ENCODE data around the gene TSHZ2. TPM values are rescaled to one million over a fixed set of nuclear protein-coding genes. Genes with fewer than 3 reads are reported as not detected.

The TSHZ2 gene
- total and polyA plus RNA-seq, 3 donors from 2014 or later: 13.0 to 41.9 (median 40.4) TPM

DNA sequence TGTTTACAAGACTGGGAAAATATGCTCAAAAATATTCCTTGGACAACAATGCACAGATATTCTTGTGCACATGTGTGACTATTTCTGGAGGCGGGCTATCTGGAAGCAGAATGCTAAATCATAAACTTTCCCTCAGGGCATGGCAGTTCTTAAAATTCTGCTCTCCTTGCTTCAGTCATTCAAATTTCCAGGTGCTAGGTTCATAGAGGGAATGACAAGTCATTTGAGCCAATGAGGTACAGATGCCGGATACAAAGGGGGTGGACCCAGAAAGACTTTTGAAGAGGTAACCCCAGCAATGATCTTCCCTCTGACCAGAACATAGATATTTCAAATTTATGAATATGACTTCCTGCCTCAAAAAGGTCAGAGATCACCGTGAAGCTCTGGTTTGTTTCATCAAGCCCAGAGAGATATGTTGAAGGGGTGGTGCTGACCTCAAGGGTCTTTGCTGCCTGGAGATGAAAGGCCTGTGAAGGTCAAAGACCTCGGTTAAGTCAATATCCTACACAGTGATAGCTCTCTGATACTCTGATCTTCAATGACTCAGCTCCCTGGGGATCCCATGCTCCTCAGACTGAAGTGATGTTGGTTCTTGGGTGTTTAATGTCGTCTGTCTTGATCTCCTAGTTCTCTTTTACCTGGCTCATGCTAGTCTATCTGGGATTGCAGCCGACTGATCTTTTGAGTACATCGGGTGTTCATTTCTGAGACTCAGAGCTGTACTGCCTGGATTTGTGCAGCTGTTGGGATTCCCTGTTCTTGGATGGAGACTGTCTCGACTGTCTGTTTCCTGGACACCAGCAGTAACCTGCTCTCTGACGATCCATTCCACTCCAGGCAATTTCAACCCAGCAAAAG lies 47.5 kb upstream of the TSHZ2 start:
- Histone ChIP-seq H3K4me3 (no peak overlapping the region), H3K27me3 (no peaks in the 10 kb centered on the region), H3K9me3 (no peaks in the 10 kb centered on the region), H3K36me3 (ENCODE audit: low read depth, missing control alignments) (no peaks in the 10 kb centered on the region), H3K27ac (no peak overlapping the region), H3K4me1 (no peaks in the 10 kb centered on the region)
- TF ChIP-seq POLR2A (IDR thresholded peaks at IDR 0.05): no peak
- intact Hi-C loops (cut with DNase I; ENCODE audit: low total_unique reads): no loop called here
- no peak for DNase-seq
- 63 to 70% methylated on average over 9 of the region's 9 CpGs for WGBS, 2 donors

- no peak overlapping the region for H3K27ac ChIP-seq
- intact Hi-C loops (cut with DNase I; ENCODE audit: low total_unique reads): no loop called here
- H3K9me3 ChIP-seq: no peaks in the 10 kb centered on the region
- TF ChIP-seq, protein P1, sequence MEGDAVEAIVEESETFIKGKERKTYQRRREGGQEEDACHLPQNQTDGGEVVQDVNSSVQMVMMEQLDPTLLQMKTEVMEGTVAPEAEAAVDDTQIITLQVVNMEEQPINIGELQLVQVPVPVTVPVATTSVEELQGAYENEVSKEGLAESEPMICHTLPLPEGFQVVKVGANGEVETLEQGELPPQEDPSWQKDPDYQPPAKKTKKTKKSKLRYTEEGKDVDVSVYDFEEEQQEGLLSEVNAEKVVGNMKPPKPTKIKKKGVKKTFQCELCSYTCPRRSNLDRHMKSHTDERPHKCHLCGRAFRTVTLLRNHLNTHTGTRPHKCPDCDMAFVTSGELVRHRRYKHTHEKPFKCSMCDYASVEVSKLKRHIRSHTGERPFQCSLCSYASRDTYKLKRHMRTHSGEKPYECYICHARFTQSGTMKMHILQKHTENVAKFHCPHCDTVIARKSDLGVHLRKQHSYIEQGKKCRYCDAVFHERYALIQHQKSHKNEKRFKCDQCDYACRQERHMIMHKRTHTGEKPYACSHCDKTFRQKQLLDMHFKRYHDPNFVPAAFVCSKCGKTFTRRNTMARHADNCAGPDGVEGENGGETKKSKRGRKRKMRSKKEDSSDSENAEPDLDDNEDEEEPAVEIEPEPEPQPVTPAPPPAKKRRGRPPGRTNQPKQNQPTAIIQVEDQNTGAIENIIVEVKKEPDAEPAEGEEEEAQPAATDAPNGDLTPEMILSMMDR (IDR thresholded peaks at IDR 0.05): no peak
- no peak for TF ChIP-seq POLR2A (IDR thresholded peaks at IDR 0.05)
- no peak for DNase-seq
- WGBS, 2 donors: 76 to 86% methylated on average over 1 of the region's 1 CpG
- H3K36me3 ChIP-seq (ENCODE audit: low read depth, missing control alignments): no peaks in the 10 kb centered on the region
- H3K27me3 ChIP-seq: no peaks in the 10 kb centered on the region
- no peak overlapping the region for H3K4me3 ChIP-seq
- H3K4me1 ChIP-seq: no peaks in the 10 kb centered on the region
Measured at GRCh38 chr20:52926505-52926904, 45.7 kb upstream of the TSHZ2 start.

DNA sequence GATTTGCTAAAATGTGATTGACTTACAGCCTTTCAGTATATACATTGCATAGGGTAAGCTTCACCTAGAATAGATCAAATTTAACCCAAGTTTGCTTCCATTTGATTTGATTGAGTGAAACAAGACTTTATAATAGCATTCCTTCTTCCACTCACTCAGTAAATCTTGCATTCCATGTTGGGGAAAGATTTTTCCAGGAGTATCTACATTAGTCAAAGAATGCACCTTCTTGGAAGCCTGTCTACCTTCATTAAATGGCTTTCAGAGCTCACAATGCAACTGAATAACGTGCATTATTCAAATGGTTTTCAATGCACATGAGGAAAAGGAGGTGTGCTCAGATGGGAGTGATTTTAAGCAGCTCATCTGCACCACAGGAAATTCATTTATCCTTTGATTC lies 38.3 kb upstream of the TSHZ2 start:
- Histone ChIP-seq H3K36me3 (ENCODE audit: low read depth, missing control alignments) (no peaks in the 10 kb centered on the region), H3K9me3 (no peaks in the 10 kb centered on the region), H3K27ac (no peak overlapping the region), H3K4me3 (no peak overlapping the region), H3K4me1 (no peaks in the 10 kb centered on the region), H3K27me3 (no peaks in the 10 kb centered on the region)
- no peak for DNase-seq
- no peak for TF ChIP-seq POLR2A (IDR thresholded peaks at IDR 0.05)
- TF ChIP-seq, protein P1 (IDR thresholded peaks at IDR 0.05): no peak
- intact Hi-C loops (cut with DNase I; ENCODE audit: low total_unique reads): no loop called here
- WGBS, 2 donors: 53 to 67% methylated on average over 1 of the region's 1 CpG

GRCh38 chr20:52936351-52937340 lies 35.5 kb upstream of the TSHZ2 start:
- Histone ChIP-seq H3K27me3 (no peaks in the 10 kb centered on the region), H3K4me3 (no peak overlapping the region), H3K9me3 (no peaks in the 10 kb centered on the region), H3K27ac (no peak overlapping the region), H3K36me3 (ENCODE audit: low read depth, missing control alignments) (no peaks in the 10 kb centered on the region), H3K4me1 (no peaks in the 10 kb centered on the region)
- intact Hi-C loops (cut with DNase I; ENCODE audit: low total_unique reads): no loop called here
- 83 to 86% methylated on average over 16 of the region's 16 CpGs for WGBS, 2 donors
- DNase-seq: no peak
- no peak for TF ChIP-seq POLR2A (IDR thresholded peaks at IDR 0.05)
- TF ChIP-seq, protein P1 (IDR thresholded peaks at IDR 0.05): no peak

- Histone ChIP-seq H3K4me1 (no peaks in the 10 kb centered on the region), H3K4me3 (no peak overlapping the region), H3K36me3 (ENCODE audit: low read depth, missing control alignments) (no peaks in the 10 kb centered on the region), H3K27ac (no peak overlapping the region), H3K9me3 (no peaks in the 10 kb centered on the region), H3K27me3 (no peaks in the 10 kb centered on the region)
- 73 to 85% methylated on average over 6 of the region's 6 CpGs for WGBS, 2 donors
- intact Hi-C loops (cut with DNase I; ENCODE audit: low total_unique reads): no loop called here
- DNase-seq: no peak
- TF ChIP-seq, protein P1 (IDR thresholded peaks at IDR 0.05): no peak
- TF ChIP-seq POLR2A (IDR thresholded peaks at IDR 0.05): no peak
Measured at GRCh38 chr20:52937591-52938100, 34.5 kb upstream of the TSHZ2 start.

Measured in testis (tissue), 3 donors.